ENCODE results near the gene PLD5.
"Not testable (repeated sequence)": the region's sequence is repeated elsewhere in the genome, so short reads cannot be mapped to it uniquely, and the experiment has no call there.

The PLD5 gene

GRCh38 chr1:242206994-242207393 is 317.5 kb downstream of the PLD5 start:
- no peak for DNase-seq

GRCh38 chr1:242205622-242206489 is 318.6 kb downstream of the PLD5 start:
- no peak for DNase-seq

GRCh38 chr1:242203262-242203661 is 321.2 kb downstream of the PLD5 start:
- no peak for DNase-seq

GRCh38 chr1:242201090-242201489 is 323.4 kb downstream of the PLD5 start:
- no peak for DNase-seq

GRCh38 chr1:242199776-242200458 is 324.6 kb downstream of the PLD5 start:
- no peak for DNase-seq

- no peak for DNase-seq
Observed at GRCh38 chr1:242197907-242198820, 326.3 kb downstream of the PLD5 start.

GRCh38 chr1:242196914-242197313 is 327.6 kb downstream of the PLD5 start:
- DNase-seq, result no peak

GRCh38 chr1:242196101-242196500 is 328.4 kb downstream of the PLD5 start:
- DNase-seq, result no peak

- no peak for DNase-seq
Observed at GRCh38 chr1:242189591-242189990, 334.9 kb downstream of the PLD5 start.

- no peak for DNase-seq
Observed at GRCh38 chr1:242187816-242188215, 336.7 kb downstream of the PLD5 start.

GRCh38 chr1:242187171-242187570 is 337.3 kb downstream of the PLD5 start:
- DNase-seq, result no peak

GRCh38 chr1:242185731-242186130 is 338.8 kb downstream of the PLD5 start:
- no peak for DNase-seq

GRCh38 chr1:242184955-242185354 is 339.5 kb downstream of the PLD5 start:
- no peak for DNase-seq

- not testable (repeated sequence) for DNase-seq
Observed at GRCh38 chr1:242179767-242180166, 344.7 kb downstream of the PLD5 start.

- no peak for DNase-seq
Observed at GRCh38 chr1:242178924-242179708, 345.4 kb downstream of the PLD5 start.

GRCh38 chr1:242178436-242178835 is 346.1 kb downstream of the PLD5 start:
- DNase-seq, result no peak

GRCh38 chr1:242162140-242162539 is 362.4 kb downstream of the PLD5 start:
- no peak for DNase-seq

- DNase-seq, result no peak
Observed at GRCh38 chr1:242147096-242147976, 377.2 kb downstream of the PLD5 start.

- DNase-seq, result no peak
Observed at GRCh38 chr1:242146652-242147051, 377.8 kb downstream of the PLD5 start.

- DNase-seq, result no peak
Observed at GRCh38 chr1:242140836-242141235, 383.7 kb downstream of the PLD5 start.

GRCh38 chr1:242139986-242140385 is 384.5 kb downstream of the PLD5 start:
- DNase-seq, result no peak
